NT2/D1 (cell line): Measurements from ENCODE around the gene XPR1.

Source experiments
- SUZ12 ChIP-seq: IDR thresholded peaks from 2 replicates; pipeline ENCODE4 v1.6.1; 2011; ENCODE audit not compliant: insufficient read length, insufficient read depth; ENCODE audit errors: extremely low read depth
- ZNF274 ChIP-seq: IDR thresholded peaks from 2 replicates; pipeline ENCODE4 v1.6.1; 2011; ENCODE audit warnings: mild to moderate bottlenecking, low read depth, low read length

DNA sequence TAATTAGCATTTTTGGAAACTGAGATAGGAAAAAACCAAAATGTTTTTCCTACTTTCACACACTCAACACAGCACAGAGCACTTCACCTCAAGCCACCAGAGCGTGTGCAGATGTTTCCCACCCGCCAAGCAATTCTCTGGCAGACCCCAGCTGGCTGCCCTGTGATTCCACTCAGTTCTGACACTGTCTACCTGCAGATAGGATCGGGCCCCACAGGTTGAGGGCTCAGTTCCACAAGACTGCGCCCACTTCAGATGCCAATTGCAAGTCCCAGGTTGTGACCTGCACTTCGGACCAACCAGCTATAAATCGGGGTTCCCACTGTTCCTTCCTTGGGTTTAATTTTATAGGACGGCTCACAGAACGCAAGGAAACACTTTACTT lies 290.8 kb downstream of the XPR1 start:
- TF ChIP-seq ZNF274: no peak
- no peak for TF ChIP-seq SUZ12
